Adipocyte (in vitro differentiated cells): ENCODE data around the gene FAH.
A peak's percentile ranks its signal among the peaks of the same experiment; 100 is the strongest.
"Not testable (repeated sequence)": the region's sequence is repeated elsewhere in the genome, so short reads cannot be mapped to it uniquely, and the experiment has no call there.

Experiments used
- DNase-seq: peaks from one replicate; pipeline ENCODE4 v3.0.0-alpha.2; 2015; ENCODE audit warnings: low read depth
- H3K27me3 ChIP-seq: replicated peaks from 2 replicates; pipeline ENCODE4 v1.7.0; 2013; ENCODE audit warnings: mild to moderate bottlenecking, low read length, moderate library complexity; ENCODE audit not compliant: control insufficient read depth, insufficient read depth
- H3K36me3 ChIP-seq: 2 replicates; pipeline ENCODE4 v1.7.0; 2013; ENCODE audit warnings: low read length, mild to moderate bottlenecking, moderate library complexity; ENCODE audit not compliant: control insufficient read depth, insufficient read depth, severe bottlenecking
- H3K4me1 ChIP-seq: 2 replicates; pipeline ENCODE4 v1.7.0; 2013; ENCODE audit warnings: mild to moderate bottlenecking, low read length, moderate library complexity; ENCODE audit not compliant: control insufficient read depth, insufficient read depth
- H3K4me3 ChIP-seq: 2 replicates; pipeline ENCODE4 v1.7.0; 2013; ENCODE audit warnings: mild to moderate bottlenecking, low read length, moderate library complexity
- H3K9ac ChIP-seq: 2 replicates; pipeline ENCODE4 v1.7.0; 2013; ENCODE audit warnings: mild to moderate bottlenecking, low read length, moderate library complexity
- H3K9me3 ChIP-seq: 2 replicates; pipeline ENCODE4 v1.7.0; 2013; ENCODE audit warnings: mild to moderate bottlenecking, low read length, moderate library complexity; ENCODE audit not compliant: control insufficient read depth

FAH gene

GRCh38 chr15:80151576-80151975 lies 1.2 kb upstream of the FAH start:
- Histone ChIP-seq H3K4me3 (peak overlapping the region; percentile 81), H3K9ac (peak overlapping the region; percentile 80), H3K36me3 (no peaks in the 10 kb centered on the region), H3K9me3 (no peaks in the 10 kb centered on the region), H3K4me1 (peaks cover 31% of the 10 kb centered on the region), H3K27me3 (no peaks in the 10 kb centered on the region)
- DNase-seq, result no peak

DNA sequence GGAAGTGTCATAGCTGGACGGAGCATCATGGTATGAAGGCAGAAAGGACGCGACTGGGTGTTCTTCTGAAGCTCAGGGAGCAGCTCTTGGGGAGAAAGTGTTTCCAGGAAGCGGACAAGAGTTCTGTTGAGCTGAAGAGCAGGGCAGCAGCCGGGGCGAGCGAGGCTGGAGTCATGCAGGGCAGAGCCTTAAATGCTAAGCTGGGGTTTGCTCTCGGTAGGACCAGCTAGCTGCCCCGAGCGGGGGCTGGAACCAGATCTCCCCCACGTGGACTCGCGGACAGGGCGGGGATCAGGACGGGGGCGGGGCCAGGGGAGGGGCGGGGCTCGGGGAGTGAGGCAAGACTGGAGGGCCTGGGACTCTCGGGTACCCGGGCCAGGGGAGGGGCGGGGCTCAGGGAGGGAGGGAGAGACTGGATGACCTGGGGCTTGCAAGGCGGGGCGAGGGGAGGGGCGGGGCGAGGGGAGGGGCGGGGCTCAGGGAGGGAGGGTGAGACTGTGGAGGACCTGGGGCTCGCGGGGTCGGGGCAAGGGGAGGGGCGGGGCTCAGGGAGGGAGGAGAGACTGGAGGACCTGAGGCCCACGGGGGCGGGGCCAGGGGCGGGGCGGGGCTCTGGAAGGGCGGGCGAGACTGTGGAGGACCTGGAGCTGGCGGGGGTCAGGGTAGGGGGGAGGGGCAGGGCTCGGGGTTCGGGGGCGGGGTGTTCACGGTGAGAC lies 461 bp upstream of the FAH start:
- Histone ChIP-seq H3K27me3 (no peaks in the 10 kb centered on the region), H3K9me3 (no peaks in the 10 kb centered on the region), H3K4me1 (peaks cover 31% of the 10 kb centered on the region), H3K4me3 (peak overlapping the region; percentile 89), H3K9ac (peak overlapping the region; percentile 86), H3K36me3 (no peaks in the 10 kb centered on the region)
- peak; percentile 97 for DNase-seq

DNA sequence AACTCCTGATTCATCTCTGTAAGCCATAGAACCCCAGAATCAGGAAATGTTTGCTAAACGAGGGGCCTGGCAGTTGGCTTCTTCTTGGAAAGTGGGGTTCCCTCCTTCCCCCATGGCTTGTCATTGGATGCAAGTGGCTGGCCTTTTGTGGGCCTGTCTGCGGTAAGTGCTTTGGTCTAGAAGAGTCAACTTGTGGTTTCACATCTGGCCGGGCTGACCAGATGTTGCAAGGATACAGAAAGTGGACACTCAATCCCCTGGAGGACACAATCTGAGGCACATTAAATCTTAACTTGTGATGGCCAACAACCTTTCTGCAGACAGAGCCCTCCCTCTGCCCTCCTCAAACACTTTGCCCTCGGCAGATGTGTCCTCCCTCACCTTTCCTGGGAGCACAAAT lies 1.1 kb downstream of the FAH start:
- peak; percentile 37 for DNase-seq
- H3K36me3 ChIP-seq, result peaks cover 9% of the 10 kb centered on the region
- H3K27me3 ChIP-seq, result no peaks in the 10 kb centered on the region
- H3K9ac ChIP-seq, result peak overlapping the region; percentile 86
- peaks cover 31% of the 10 kb centered on the region for H3K4me1 ChIP-seq
- no peaks in the 10 kb centered on the region for H3K9me3 ChIP-seq
- peak overlapping the region; percentile 89 for H3K4me3 ChIP-seq

DNA sequence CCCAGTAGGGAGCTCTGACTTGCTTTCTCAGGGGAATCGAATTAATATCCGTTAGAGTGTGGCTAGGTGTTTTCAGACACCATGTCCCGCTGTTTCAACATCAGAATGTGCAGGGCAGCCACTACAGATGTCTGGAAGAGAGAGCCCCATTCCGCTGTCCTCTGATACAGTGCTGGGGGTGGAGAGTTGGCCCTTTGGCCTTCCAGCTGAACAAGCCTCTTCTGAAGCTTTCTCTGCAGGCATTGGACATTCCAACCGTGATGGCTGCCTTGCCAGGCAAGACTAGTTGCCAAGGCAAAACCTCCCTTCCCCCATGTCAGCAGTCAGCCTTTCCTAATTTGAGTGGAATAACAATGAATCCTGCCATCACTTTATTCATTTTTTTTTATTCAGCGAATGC lies 1.5 kb downstream of the FAH start:
- Histone ChIP-seq H3K4me1 (peaks cover 31% of the 10 kb centered on the region), H3K9ac (no peak overlapping the region), H3K4me3 (peak overlapping the region; percentile 89), H3K9me3 (no peaks in the 10 kb centered on the region), H3K36me3 (peaks cover 12% of the 10 kb centered on the region), H3K27me3 (no peaks in the 10 kb centered on the region)
- DNase-seq, result no peak

DNA sequence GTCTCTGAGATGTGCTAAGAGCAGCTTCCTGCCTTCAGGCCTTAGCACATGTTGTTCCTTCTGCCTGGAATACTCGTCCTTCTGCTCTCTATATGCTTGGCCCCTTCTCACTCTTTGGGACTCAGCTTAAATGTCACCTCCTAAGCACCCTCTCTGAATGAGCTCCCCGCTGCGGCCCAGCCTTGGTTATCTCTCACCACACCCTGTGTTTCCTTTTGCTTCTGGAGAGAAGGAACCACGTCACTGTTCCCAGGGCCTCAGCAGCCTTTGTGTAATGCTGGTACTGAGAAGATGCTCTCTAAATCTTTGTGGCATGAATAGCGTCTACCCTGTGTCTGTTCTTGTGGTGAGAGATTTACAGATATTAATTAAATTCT lies 2.2 kb downstream of the FAH start:
- Histone ChIP-seq H3K4me3 (peak overlapping the region; percentile 9), H3K4me1 (peaks cover 38% of the 10 kb centered on the region), H3K27me3 (no peaks in the 10 kb centered on the region), H3K36me3 (peaks cover 18% of the 10 kb centered on the region), H3K9me3 (no peaks in the 10 kb centered on the region), H3K9ac (no peak overlapping the region)
- DNase-seq, result no peak

DNA sequence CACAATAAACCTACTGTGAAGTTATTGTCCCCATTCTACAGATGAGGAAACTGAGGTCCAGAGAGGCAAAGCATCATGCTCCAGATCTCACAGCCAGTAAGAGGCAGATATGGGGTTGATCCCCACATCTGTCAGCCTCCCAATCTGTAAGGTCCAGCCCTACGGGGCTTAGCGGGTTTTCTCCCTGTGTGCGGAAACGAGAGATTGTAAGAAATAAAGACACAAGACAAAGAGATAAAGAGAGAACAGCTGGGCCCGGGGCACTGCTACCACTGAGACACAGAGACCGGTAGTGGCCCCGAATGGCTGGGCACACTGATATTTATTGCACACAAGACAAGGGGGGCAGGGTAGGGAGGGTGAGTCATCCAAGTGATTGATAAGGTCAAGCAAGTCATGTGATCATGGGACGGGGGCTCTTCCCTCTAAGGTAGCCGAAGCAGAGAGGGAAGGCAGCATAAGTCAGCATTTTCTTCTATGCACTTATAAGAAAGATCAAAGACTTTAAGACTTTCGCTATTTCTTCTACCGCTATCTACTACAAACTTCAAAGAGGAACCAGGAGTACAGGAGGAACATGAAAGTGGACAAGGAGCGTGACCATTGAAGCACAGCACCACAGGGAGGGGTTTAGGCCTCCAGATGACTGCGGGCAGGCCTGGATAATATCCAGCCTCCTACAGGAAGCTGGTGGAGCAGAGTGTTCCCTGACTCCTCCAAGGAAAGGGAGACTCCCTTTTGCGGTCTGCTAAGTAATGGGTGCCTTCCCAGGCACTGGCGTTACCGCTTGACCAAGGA lies 2.8 kb downstream of the FAH start:
- not testable (repeated sequence) for DNase-seq, H3K27me3 ChIP-seq, H3K9ac ChIP-seq, H3K4me3 ChIP-seq, H3K9me3 ChIP-seq
- peaks cover 23% of the 10 kb centered on the region for H3K36me3 ChIP-seq
- H3K4me1 ChIP-seq, result peaks cover 44% of the 10 kb centered on the region

GRCh38 chr15:80156176-80156720 lies 3.4 kb downstream of the FAH start:
- DNase-seq, result no peak
- Histone ChIP-seq H3K9me3 (no peaks in the 10 kb centered on the region), H3K4me3 (no peak overlapping the region), H3K36me3 (peaks cover 28% of the 10 kb centered on the region), H3K27me3 (no peaks in the 10 kb centered on the region), H3K9ac (no peak overlapping the region), H3K4me1 (peaks cover 50% of the 10 kb centered on the region)

DNA sequence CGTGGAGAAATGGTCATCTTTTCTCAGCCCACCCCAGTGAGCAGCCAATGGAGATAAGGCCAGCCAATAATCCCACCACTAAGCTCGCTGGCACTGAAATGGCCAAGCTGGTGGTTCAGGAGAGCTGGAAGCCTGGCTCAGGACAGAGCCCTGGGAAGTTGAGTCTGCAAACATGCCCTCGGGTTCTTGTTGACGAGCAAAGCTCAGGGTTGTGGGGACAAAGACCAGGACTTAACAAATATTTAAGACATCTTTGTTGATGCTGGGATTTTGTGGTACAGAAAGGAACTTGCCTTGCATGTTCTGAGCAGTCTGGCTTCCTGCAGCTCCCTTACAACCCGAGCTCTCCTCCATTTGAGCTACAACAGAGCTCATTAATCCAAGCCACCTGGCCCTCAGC lies 4.4 kb downstream of the FAH start:
- Histone ChIP-seq H3K4me1 (peaks cover 56% of the 10 kb centered on the region), H3K9me3 (no peaks in the 10 kb centered on the region), H3K27me3 (no peaks in the 10 kb centered on the region), H3K4me3 (no peak overlapping the region), H3K9ac (no peak overlapping the region), H3K36me3 (peaks cover 33% of the 10 kb centered on the region)
- no peak for DNase-seq

DNA sequence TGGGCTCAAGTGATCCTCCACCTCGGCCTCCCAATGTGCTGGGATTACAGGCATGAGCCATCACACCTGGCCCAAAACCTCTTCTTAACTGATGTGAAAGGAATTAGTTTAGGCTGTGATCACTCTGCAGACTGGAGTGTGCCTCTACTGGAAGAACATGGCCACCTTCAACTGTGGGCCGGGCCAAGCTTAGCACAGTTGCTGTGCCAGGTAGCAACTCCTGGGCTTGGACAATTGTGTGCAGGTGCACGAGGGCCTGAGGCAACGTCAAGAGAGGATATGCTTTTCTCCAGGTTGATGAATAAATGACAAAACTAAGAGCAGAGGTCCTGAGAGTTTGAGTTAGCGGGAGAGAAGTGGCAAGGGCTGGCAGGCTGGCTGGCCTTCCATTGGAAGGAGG lies 6.5 kb downstream of the FAH start:
- no peaks in the 10 kb centered on the region for H3K27me3 ChIP-seq
- no peak for DNase-seq

GRCh38 chr15:80159811-80160569 lies 7.2 kb downstream of the FAH start:
- H3K9ac ChIP-seq, result peak overlapping the region; percentile 74
- peaks cover 57% of the 10 kb centered on the region for H3K36me3 ChIP-seq
- H3K4me3 ChIP-seq, result no peak overlapping the region
- DNase-seq, result no peak
- H3K27me3 ChIP-seq, result no peaks in the 10 kb centered on the region
- H3K4me1 ChIP-seq, result peaks cover 44% of the 10 kb centered on the region
- no peaks in the 10 kb centered on the region for H3K9me3 ChIP-seq

More for the DNA sequence above, 6.5 kb downstream of the FAH start:
- H3K4me1 ChIP-seq, result peaks cover 51% of the 10 kb centered on the region
- no peak overlapping the region for H3K9ac ChIP-seq
- H3K9me3 ChIP-seq, result no peaks in the 10 kb centered on the region
- H3K36me3 ChIP-seq, result peaks cover 51% of the 10 kb centered on the region
- no peak overlapping the region for H3K4me3 ChIP-seq
